Right renal pelvis (tissue), 4 donors: ENCODE data around the gene DNAJC30. TPM values are rescaled to one million over a fixed set of nuclear protein-coding genes. Genes with fewer than 3 reads are reported as not detected.
"Not testable (repeated sequence)": the region's sequence is repeated elsewhere in the genome, so short reads cannot be mapped to it uniquely, and the experiment has no call there.

Source experiments
- DNase-seq, 4 donors: peaks; one replicate each; pipeline ENCODE4 v3.0.0-alpha.2; 2013; ENCODE audit warnings: low read depth in 4 of 4, low spot score in 3 of 4, missing footprints in 1 of 4
- polyA plus RNA-seq, 4 donors: library from polyadenylated mRNA; unstranded; fragments of 120-200 nt; gene quantifications; one replicate each; pipeline ENCODE4 v1.2.1, GENCODE V29; 2013; ENCODE audit not compliant: insufficient read length in 4 of 4

DNAJC30 gene
- polyA plus RNA-seq, 4 donors: 11.5 to 12.8 (median 11.7) TPM

DNA sequence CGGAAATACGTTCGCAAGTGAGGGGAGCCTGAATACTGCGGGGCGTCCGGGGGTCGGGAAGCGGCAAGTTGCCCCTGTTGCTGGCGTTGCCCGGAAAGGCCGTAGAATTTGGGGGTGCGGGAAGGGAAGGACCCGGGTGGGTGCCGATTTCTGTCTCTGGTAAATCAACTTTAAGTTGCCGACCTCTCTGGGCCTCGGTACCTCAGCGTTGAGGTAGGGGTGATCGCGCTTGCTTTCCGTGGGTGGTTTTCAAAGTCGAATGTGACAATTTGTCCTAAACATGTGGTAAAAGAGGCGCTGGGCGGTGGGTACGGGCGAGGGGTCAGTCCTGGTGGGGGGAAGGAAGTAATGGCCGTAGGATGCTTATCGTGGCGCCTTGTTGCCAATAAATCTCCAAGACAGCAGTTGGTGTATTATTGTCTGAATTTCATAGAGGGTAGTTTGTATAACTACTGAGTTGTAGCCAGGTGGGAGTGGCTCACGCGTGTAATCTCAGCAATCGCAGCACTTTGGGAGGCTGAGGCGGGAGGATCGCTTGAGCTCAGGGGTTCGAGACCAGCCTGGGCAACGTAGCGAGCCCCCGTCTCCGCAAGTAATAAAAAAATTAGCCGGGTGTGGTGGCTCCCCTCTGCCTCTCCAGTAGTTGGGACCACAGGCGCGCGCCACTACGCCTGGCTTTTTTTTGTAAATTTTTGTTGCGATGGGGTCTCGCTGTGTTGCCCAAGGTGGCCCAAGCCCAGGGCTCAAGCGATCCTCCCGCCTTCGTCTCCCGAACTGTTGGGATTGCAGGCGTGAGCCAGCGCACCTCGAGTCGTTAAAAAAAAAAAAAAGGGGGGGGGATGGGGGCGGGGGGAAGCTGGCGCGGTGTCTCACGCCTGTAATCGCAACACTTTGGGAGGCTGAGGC is 788 bp upstream of the DNAJC30 start:
- DNase-seq: no peak

DNA sequence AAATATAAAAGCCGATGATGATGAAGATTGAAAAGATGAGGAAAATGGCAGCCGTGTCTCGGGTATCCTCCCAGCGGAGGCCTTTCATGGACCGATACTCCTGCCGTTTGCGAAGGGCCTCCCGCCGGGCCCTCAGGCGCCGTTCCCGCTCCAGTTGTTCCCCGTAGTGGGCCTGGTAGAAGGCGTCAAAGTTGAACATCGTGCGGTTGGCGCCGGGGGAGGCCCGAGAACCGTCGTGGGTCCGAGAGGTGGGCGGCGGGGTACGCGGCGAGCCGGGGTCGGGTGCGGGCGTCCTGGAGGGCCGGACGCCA is 553 bp downstream of the DNAJC30 start:
- DNase-seq: no peak

DNA sequence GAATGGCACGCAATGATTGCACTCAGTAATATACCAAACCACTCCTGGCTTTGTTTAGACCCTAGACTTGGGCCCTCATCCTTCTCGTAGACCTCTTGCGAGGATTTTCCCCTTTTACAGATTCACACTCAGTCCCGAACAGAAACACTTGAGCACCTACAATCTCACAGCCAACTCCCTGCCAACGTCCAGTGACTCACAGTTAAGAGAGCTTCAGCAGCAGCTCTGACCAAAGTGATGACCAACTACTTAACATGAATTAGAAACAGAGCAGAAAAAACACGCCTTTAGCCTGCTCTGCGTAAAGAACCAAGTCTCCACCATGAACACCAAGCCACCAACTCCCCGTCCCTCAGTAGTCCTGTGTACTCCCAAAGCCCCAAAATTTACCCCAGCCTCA is 2.2 kb downstream of the DNAJC30 start:
- no peak for DNase-seq

DNA sequence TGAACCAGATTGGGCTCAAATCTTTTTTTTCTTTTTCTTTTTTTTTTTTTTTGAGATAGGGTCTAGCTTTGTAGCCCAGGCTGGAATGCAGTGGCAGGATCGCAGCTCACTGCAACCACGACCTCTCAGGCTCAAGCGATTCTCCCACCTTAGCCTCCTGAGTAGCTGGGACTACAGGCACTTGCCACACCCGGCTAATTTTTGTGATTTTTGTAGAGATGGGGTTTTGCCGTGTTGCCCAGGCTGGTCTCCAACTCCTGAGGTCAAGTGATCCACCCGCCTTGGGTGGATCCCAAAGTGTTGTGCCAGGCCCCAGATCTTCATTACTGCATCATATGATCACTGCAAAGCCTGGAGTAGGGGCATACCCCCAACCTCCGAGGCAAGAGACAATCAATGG is 2.8 kb downstream of the DNAJC30 start:
- no peak for DNase-seq

DNA sequence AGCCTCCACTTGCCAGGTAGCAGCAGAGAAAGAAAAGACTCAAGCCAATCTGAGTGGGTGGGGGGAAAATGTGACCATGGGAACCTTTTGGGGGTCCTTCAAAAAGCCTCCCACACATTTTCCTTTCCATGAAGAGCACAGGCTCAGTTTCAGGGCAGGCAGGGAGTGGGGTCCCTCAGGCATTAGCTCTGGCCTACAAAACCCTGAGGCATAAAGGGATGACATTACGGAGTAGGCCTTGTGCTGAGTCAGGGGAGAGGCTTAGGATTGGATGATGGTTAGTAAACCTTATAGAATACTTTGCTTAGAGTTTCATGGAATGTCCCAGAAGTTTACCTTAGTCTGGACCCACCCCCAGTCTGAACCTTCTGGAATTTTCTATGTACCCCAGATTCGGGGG is 3.5 kb downstream of the DNAJC30 start:
- DNase-seq: no peak

DNA sequence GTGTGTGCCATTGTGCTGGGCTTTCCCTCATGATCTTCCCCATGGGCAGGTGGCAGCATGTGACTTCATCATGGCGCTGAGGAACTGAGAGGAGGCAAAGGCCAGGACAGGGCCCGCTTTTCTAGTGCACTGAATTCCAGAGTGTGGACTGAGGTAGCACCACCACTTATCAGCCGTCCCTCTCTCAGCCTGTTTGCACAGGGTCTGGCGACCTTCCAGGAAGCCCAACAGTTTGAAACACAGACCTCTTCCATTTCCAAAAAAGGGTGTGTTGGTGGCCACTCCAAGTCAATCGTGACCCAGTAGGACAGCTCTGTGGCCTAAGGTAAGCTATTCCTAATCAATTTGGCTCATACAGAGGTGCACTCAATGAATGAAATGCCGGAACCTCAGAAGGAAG is 4.4 kb downstream of the DNAJC30 start:
- DNase-seq: no peak

DNA sequence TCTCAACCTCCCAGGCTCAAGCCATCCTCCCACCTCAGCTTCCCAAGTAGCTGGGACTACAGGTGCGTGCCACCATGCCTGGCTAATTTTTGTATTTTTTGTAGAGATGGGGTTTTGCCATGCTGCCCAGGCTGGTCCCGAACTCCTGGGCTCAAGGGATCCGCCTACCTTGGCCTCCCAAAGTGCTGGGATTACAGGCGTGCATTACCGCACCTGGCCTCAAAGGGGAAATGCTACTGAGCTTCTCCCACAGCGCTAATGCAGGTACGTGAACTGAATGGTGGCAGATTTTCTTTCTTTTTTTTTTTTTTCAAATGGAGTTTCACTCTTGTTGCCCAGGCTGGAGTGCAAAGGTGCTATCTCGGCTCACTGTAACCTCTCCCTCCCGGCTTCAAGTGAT is 7.2 kb downstream of the DNAJC30 start:
- DNase-seq: not testable (repeated sequence)

DNA sequence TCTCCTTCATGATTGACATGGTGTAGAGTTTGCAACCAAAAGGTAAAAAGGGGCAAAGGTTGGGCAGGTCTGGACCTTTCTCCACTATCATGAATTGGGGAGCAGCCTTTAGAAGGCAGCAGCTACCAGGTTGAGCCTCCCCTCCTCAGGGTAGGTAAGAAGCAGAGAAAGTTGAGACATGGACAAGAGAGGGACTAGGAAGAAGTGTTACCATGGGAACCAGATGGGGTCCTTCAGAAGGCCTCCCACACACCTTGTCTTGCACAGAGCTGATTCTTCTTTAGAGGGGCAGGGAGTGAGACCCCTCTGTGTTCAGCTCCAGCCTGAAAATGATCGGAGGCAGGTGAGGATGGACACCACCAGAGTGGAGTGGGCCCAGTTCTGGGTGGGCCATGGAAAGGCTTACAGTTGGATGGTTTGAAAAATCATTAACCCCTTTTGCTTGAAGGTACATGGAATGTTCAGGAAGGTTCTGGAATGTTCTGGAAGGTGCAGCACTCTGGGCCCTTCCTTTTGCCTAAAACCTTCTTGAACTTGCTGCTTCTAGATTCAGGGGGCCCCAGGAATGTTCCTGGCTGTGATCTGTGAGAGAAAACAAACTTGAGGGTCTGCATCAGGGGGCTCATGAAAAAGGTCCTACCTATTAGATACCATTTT is 8.7 kb downstream of the DNAJC30 start:
- no peak for DNase-seq

DNA sequence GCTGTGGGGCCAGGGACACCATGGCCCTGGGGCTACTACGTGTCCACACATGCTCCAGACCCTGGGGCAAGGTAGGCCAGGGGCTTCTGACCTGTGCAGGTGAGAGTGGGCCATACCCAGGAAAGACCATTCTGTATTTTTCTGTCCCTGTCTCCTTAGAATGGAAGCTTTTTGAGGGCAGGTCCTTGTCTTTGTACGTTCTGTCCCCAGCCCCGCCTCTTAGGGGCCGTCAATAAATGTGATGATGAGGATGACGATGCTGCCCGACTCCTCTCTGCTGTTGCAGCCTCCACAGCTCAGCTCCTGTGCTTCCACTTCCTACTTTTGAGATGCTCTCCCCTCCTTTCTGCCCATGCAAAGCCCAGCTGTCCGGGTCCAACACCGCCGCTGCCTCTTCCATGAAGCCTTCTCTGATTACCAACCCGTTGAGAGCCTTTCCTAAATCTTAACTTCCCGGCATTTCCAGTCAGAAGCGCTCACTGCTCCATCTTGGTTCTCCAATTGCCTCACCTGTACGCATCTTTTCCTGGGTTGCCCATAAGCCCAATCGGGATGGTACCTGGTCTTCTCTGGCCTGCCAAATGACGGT is 11.3 kb downstream of the DNAJC30 start:
- DNase-seq: no peak

DNA sequence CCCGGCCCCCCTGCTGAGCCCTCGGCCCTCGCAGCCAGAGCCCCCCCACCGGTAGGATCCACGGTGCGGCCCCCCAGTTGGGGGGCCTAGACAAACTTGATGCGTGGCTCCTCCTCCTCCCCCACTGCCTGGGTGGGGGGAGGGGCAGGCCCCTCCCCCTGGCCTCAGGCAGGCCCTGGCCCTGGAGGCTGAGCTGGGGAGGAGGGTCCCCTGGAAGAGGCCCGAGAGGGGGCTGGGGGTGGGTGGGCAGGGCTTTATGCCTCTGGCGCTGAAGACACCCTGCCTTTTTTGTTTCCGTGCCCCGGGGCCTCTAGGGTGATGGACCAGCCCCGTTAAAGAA is 12.0 kb downstream of the DNAJC30 start:
- DNase-seq: no peak

DNA sequence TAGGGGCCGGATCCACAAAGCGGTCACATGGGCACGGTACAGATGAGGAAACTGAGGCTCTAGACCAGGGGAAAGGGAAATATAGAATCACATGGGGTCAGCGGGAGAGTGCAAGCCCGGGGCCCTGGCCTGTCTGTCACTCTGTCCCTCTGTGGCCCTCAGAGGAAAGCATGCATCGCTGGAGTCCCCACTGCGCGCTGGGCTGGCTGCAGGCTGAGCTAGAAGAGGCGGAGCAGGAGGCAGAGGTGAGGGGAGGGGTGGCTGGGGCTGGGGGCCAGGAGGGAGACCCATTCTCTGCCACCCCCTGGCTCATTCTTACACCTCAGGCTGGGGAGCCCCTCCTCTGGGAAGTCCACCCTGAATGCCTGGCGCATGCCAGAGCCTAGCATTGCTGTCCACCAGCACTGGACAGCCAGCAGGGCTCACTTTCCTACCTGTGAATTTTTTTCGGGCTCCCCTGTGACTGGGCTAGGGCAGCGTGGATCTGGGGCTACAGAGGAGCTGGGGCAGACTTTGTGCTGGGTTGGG is 13.3 kb downstream of the DNAJC30 start:
- no peak for DNase-seq

DNA sequence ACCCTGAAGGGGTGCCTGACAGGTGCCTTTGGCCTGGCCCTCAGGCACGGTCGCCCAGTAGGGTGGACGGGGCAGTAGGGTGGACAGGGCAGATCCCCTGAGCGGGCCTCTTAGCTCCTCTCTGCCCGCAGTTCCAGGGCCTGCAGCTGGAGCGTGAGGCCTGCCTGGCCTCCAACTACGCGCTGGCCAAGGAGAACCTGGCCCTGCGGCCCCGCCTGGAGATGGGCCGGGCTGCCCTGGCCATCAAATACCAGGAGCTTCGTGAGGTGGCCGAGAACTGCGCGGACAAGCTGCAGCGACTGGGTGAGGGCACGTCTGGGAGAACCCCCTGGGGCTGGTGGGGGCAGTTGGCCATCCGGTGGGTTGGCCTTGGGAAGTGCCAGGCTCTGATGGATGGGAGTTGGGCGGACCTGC is 14.0 kb downstream of the DNAJC30 start:
- no peak for DNase-seq

DNA sequence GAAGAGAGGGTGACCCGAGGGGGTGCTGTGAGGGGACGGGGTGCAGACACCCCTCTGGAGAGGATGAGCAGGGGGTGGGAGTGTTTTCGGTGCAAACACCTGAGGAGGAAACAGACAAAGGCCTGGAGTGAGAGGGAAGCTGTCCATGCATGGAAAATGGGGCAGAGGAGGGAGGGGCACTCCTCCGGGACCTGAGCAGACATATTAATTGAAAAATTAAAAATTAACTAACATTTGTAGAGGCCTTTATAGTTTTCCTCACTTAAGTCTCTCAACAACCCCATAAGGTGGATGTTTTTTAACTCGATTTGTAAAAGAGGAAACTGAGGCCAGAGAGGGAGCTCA is 14.4 kb downstream of the DNAJC30 start:
- no peak for DNase-seq

DNA sequence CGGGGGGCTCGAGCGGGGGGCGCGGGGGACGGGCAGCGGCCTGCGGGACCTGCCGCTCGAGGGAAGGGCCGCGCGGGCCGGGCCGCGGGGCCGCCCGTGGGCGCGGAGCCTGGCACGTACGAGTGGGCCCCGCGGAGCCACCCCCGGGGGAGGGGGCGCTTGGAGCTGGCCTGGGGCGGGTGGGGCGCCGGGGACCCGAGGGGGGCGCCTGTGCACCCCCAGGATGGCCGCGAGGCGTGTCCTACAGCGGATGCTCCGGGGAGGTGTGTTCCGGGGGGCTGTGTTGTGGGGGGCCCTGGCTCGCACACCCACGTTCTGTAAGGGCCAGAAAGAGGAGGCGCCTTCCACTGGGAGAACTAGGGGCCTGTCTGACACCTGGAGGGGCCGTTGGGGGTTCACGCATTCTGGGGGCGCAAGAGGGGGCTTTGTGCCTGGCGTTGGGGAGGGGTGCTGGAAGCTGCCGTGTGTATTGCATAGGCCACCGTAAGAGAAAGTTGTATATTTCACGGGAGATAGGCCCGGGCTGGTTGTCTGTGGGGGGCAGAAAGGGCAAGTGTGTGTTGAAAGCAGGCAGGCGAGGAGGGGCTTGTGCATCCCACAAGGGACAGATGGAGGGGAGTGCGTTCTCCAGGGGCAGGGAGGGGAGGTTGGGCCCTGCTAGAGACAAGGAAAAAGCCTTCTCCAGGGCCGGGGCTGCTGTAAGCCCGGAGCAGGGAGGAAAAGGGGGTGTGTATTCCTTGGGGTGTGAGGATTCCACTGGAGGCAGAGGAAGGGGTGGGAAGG is 15.0 kb downstream of the DNAJC30 start:
- DNase-seq: peak in 1 of 4 donors; percentile 34

DNA sequence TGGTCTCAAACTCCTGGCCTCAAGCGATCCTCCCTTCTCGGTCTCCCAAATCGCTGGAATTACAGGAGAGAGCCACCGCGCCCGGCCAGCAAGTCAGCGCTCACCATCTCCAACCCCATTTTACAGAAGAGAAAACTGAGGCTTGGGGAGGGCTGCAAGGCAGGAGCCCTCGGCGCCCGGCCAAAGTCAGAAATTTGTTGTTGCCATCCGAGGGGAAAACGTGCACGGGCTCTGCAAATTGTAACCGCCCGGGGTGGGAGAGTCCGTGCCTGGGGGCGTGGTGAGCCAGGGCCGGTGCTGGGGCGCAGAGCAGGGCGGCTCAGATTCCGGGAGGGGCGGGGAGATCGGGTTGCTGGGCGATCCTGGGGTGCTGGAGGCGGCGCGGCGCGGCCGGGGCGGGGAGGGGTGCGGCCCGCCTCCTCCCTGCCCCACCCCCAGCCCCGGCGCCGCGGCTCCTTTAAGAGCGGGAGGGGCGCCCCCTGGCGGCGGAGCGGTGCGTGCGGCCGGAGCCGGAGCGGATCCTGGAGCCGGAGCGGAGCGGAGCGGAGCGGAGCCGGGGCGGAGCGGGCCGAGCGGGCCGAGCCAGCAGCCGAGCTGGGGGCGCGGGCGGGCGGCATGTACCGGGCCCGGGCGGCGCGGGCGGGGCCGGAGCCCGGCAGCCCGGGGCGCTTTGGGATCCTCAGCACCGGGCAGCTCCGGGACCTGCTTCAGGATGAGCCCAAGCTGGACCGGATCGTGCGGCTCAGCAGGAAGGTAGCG is 15.7 kb downstream of the DNAJC30 start, which contains the start of gene VPS37D:
TSS of gene VPS37D (plus strand) at position 488 of the 759 bp plus-strand sequence. CDS start at position 616, 128 bp downstream.
- peak; percentile 73 to 87 (median 82) for DNase-seq

DNA sequence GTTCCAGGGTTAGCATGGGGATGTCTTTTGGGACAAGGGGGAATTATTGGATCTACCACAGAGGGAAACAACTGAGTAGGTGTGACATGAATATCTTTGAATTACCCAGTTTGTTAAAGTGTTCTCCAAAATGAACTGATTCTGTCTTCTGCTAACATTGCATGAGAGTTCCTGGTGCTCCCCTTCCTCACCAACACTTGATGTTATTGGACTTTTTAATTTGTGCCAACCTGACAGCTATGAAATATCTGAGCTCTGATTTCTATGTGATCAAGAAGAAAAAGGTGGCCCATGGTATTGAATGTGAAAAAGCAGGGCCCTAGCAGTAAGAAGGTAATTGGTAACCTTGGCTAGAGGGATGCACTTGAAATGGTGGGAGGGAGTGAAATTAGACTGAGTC is 20.2 kb downstream of the DNAJC30 start:
- no peak for DNase-seq

DNA sequence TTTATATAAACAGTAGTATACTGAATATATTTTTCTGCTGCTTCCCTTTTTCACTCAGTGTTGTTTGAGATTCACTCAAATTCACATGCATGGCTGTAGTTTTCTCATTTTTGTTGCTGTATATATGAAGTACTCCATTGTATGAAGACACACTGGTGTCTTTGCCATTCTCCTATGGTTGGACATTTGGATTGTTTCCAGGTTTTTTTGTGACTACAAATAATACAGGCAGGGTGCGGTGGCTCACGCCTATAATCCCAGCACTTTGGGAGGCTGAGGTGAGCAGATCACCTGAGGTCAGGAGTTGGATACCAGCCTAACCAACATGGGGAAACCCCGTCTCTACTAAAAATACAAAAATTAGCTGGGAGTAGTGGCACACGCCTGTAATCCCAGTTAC is 22.7 kb downstream of the DNAJC30 start:
- DNase-seq: not testable (repeated sequence)

DNA sequence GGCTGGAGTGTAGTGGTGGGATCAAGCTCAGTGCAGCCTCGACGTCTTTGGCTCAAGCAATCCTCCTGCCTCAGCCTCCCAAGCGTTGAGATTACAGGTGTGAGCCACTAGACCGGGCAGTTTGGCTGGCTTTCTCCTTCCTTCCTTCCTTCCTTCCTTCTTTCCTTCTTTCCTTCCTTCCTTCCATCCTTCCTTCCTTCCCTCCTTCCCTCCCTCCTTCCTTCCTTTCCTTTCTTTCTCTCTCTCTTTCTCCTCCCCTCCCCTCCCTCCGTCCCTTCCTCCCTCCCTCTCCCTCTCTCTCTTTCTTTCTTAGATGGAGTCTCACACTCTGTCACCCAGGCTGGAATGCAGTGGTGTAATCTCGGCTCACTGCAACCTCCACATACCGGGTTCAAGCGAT is 23.3 kb downstream of the DNAJC30 start:
- DNase-seq: no peak

DNA sequence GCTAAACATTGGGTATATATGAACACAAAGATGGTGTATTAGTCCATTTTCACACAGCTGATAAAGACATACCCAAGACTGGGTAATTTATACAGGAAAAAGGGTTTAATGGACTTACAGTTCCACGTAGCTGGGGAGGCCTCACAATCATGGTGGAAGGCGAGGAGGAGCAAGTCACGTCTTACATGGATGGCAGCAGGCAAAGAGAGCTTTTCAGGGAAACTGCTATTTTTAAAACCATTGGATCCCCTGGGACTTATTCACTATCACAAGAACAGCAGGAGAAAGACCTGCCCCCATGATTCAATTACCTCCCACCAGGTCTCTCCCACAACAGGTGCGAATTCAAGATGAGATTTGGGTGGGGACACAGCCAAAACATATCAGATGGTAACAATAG is 27.9 kb downstream of the DNAJC30 start:
- DNase-seq: not testable (repeated sequence)

DNA sequence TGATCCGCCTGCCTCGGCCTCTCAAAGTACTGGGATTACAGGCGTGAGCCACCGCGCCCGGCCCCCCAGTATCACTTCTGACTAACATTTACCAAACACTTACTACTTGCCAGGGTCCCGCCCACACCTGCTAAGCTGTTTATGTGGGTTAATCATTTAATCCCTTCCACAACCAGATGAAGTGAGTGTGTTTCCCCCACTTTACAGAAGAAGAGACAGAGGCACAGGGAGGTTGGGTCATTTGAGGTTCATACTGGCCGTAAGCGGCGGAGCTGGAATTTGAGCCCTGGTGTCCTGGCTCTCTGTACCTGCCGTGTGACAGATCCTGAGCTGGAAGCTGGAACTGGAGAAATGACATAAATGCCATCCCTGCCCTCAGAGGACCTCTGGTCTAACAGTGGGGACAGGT is 30.7 kb downstream of the DNAJC30 start:
- no peak for DNase-seq
